ENCODE data around the gene PKNOX2.

PKNOX2 gene

GRCh38 chr11:125442946-125443345 is 278.4 kb downstream of the PKNOX2 start:
- no peaks in the 10 kb centered on the region for H3K36me3 Mint-ChIP-seq (ENCODE audit: insufficient read depth)
- no peaks in the 10 kb centered on the region for H3K9me3 Mint-ChIP-seq
- DNase-seq (no peak), ATAC-seq (replicated peaks) (no peak)
- peaks cover 50 to 51% of the 10 kb centered on the region in 2 donors for H3K27me3 Mint-ChIP-seq
- no peak overlapping the region for H3K27ac Mint-ChIP-seq
- H3K4me3 Mint-ChIP-seq = no peak overlapping the region
- no peaks in the 10 kb centered on the region for H3K4me1 Mint-ChIP-seq (ENCODE audit: low read depth in 2 of 2)

GRCh38 chr11:125443767-125444311 is 279.3 kb downstream of the PKNOX2 start:
- Mint-ChIP-seq H3K9me3 (no peaks in the 10 kb centered on the region), H3K4me1 (ENCODE audit: low read depth in 2 of 2) (no peaks in the 10 kb centered on the region), H3K27ac (no peak overlapping the region), H3K36me3 (ENCODE audit: insufficient read depth) (no peaks in the 10 kb centered on the region), H3K27me3 (peaks cover 42% of the 10 kb centered on the region in 2 donors), H3K4me3 (no peak overlapping the region)
- ATAC-seq (replicated peaks) (no peak), DNase-seq (no peak)

DNA sequence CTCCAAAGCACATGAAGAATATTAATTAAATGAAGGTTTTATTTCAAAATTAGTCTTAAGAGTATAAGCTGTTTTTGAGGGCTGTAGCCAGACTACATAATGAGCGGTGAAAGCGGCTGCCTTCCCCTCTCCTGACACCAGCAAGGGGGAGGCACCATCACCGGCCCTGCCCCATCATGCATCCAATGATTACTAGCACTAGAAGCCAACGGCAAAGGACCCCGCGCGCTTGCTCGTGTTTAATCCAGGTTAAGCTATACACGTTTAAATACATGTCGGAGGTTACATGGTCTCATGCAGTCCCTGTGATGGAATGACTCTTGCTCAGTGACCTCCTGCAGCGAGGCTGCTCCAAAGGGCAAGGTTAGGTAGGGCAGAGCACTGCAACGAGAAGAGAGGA is 281.2 kb downstream of the PKNOX2 start:
- H3K36me3 Mint-ChIP-seq (ENCODE audit: insufficient read depth) = no peaks in the 10 kb centered on the region
- no peak for DNase-seq
- peaks cover 29% of the 10 kb centered on the region in 2 donors for H3K27me3 Mint-ChIP-seq
- no peak for ATAC-seq (replicated peaks)
- no peak overlapping the region for H3K4me3 Mint-ChIP-seq
- no peaks in the 10 kb centered on the region for H3K9me3 Mint-ChIP-seq
- H3K27ac Mint-ChIP-seq = no peak overlapping the region
- no peaks in the 10 kb centered on the region for H3K4me1 Mint-ChIP-seq (ENCODE audit: low read depth in 2 of 2)

GRCh38 chr11:125446279-125446678 is 281.7 kb downstream of the PKNOX2 start:
- Mint-ChIP-seq H3K4me3 (no peak overlapping the region), H3K9me3 (no peaks in the 10 kb centered on the region), H3K36me3 (ENCODE audit: insufficient read depth) (no peaks in the 10 kb centered on the region), H3K4me1 (ENCODE audit: low read depth in 2 of 2) (no peaks in the 10 kb centered on the region), H3K27me3 (peaks cover 24% of the 10 kb centered on the region in 2 donors), H3K27ac (no peak overlapping the region)
- ATAC-seq (replicated peaks) (no peak), DNase-seq (no peak)

DNA sequence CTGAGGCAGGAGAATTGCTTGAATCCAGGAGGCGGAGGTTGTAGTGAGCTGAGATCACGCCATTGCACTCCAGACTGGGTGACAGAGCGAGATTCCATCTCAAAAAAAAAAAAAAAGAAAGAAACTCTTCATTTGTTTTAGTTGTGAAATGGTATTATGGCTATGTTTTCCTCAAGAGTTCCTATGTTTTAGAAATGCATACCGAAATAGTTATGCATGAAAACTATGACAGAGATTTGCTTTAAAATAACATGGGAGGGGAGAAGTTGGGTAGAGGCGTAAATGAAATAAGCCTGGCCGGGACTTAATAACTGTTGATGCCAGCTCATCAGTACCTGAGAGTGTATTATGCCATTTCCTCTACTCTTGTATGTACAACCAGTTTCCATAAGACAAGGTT is 283.2 kb downstream of the PKNOX2 start:
- H3K27ac Mint-ChIP-seq = no peak overlapping the region
- no peaks in the 10 kb centered on the region for H3K9me3 Mint-ChIP-seq
- DNase-seq (no peak), ATAC-seq (replicated peaks) (no peak)
- H3K27me3 Mint-ChIP-seq = peaks cover 15 to 19% of the 10 kb centered on the region in 2 donors
- no peak overlapping the region for H3K4me3 Mint-ChIP-seq
- no peaks in the 10 kb centered on the region for H3K36me3 Mint-ChIP-seq (ENCODE audit: insufficient read depth)
- H3K4me1 Mint-ChIP-seq (ENCODE audit: low read depth in 2 of 2) = peaks cover 0 to 4% of the 10 kb centered on the region in 2 donors

DNA sequence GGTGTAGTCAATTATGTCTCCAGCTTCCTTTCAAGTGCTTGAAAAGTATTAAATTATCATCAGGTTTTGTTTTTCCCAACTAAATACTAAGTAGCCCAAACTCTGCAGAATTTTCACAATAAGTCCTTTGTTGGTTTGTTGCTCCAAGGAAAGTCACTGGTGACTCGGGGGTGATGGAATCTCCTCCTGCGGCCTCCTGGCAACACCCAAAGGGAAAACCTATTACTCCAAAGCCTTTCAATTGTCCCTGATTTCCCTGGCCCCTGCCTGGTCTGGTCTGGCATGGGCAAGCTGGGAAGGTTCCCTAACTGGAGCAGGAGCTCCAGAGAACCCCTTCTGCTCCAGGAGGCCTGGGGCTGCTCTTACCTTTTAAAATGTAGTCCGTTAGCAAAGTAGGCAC is 283.6 kb downstream of the PKNOX2 start:
- H3K4me3 Mint-ChIP-seq = no peak overlapping the region
- H3K27ac Mint-ChIP-seq = no peak overlapping the region
- peaks cover 0 to 4% of the 10 kb centered on the region in 2 donors for H3K4me1 Mint-ChIP-seq (ENCODE audit: low read depth in 2 of 2)
- DNase-seq (no peak), ATAC-seq (replicated peaks) (no peak)
- H3K9me3 Mint-ChIP-seq = no peaks in the 10 kb centered on the region
- peaks cover 15 to 19% of the 10 kb centered on the region in 2 donors for H3K27me3 Mint-ChIP-seq
- H3K36me3 Mint-ChIP-seq (ENCODE audit: insufficient read depth) = no peaks in the 10 kb centered on the region

- H3K27ac Mint-ChIP-seq = no peak overlapping the region
- no peaks in the 10 kb centered on the region for H3K36me3 Mint-ChIP-seq (ENCODE audit: insufficient read depth)
- no peak overlapping the region for H3K4me3 Mint-ChIP-seq
- no peak for DNase-seq
- H3K4me1 Mint-ChIP-seq (ENCODE audit: low read depth in 2 of 2) = peaks cover 0 to 4% of the 10 kb centered on the region in 2 donors
- ATAC-seq (replicated peaks) = no peak
- no peaks in the 10 kb centered on the region for H3K9me3 Mint-ChIP-seq
- peaks cover 5 to 13% of the 10 kb centered on the region in 2 donors for H3K27me3 Mint-ChIP-seq
Measured at GRCh38 chr11:125449565-125449964, 285.0 kb downstream of the PKNOX2 start.

- Mint-ChIP-seq H3K4me3 (no peak overlapping the region), H3K27ac (no peak overlapping the region), H3K4me1 (ENCODE audit: low read depth in 2 of 2) (peaks cover 0 to 4% of the 10 kb centered on the region in 2 donors), H3K9me3 (no peaks in the 10 kb centered on the region), H3K27me3 (no peaks in the 10 kb centered on the region), H3K36me3 (ENCODE audit: insufficient read depth) (no peaks in the 10 kb centered on the region)
- ATAC-seq (replicated peaks) (no peak), DNase-seq (no peak)
Measured at GRCh38 chr11:125451400-125452124, 287.0 kb downstream of the PKNOX2 start.

GRCh38 chr11:125452125-125452470 is 287.5 kb downstream of the PKNOX2 start:
- ATAC-seq (replicated peaks) = no peak
- DNase-seq = no peak
- Mint-ChIP-seq H3K27ac (no peak overlapping the region), H3K4me3 (no peak overlapping the region), H3K4me1 (ENCODE audit: low read depth in 2 of 2) (peaks cover 0 to 4% of the 10 kb centered on the region in 2 donors), H3K36me3 (ENCODE audit: insufficient read depth) (no peaks in the 10 kb centered on the region), H3K9me3 (no peaks in the 10 kb centered on the region), H3K27me3 (no peaks in the 10 kb centered on the region)

DNA sequence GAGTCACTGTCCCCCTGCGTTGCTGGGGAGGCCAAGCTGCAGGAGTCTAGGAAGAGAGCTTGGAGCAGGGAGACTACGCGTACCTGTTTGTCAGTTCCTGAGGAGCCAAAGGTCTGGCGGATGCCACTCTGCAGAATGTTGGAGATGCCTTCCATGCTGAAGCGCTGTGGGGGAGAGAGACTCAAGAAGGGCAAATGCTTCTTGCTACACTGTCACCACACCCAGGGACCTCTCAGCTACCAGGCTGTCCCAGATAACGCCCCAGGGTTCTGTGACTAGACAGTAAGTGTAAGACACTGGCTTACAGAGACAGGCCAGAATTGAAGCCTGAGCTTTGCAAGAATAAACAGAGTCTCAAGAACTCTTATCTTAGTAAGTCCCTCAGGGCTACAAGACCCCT is 289.5 kb downstream of the PKNOX2 start:
- Mint-ChIP-seq H3K4me1 (ENCODE audit: low read depth in 2 of 2) (peaks cover 0 to 4% of the 10 kb centered on the region in 2 donors), H3K36me3 (ENCODE audit: insufficient read depth) (peaks cover 4% of the 10 kb centered on the region), H3K9me3 (no peaks in the 10 kb centered on the region), H3K27ac (no peak overlapping the region), H3K4me3 (no peak overlapping the region), H3K27me3 (no peaks in the 10 kb centered on the region)
- ATAC-seq (replicated peaks) = no peak
- no peak for DNase-seq

DNA sequence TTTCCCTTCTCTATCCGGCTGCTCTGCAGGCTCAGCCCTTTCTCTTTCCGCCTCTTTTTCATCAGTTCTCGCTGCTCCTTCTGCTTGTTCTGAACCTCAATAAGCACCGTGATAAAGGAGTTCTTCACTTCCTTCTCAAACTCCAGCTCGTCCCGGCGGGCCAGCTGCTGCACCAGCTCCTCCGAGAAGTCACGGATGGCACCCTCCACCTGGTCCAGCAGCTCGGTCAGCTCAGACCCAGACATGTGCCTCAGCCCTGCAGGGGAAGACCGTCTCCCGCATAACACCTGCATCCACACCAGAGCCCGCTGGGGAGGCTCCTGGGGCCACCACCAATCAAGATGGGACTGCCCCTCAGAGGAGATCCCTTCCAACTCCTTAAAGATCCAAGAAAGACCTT is 291.3 kb downstream of the PKNOX2 start:
- no peak for DNase-seq
- Mint-ChIP-seq H3K36me3 (ENCODE audit: insufficient read depth) (peaks cover 4% of the 10 kb centered on the region), H3K27me3 (no peaks in the 10 kb centered on the region), H3K4me1 (ENCODE audit: low read depth in 2 of 2) (peaks cover 0 to 4% of the 10 kb centered on the region in 2 donors), H3K27ac (peak overlapping the region in 1 of 2 donors; percentile 54), H3K4me3 (no peak overlapping the region), H3K9me3 (no peaks in the 10 kb centered on the region)
- ATAC-seq (replicated peaks) = no peak

GRCh38 chr11:125457814-125458343 is 293.3 kb downstream of the PKNOX2 start:
- H3K4me3 Mint-ChIP-seq = no peak overlapping the region
- peaks cover 4% of the 10 kb centered on the region for H3K36me3 Mint-ChIP-seq (ENCODE audit: insufficient read depth)
- ATAC-seq (replicated peaks) (no peak), DNase-seq (no peak)
- no peak overlapping the region for H3K27ac Mint-ChIP-seq
- no peaks in the 10 kb centered on the region for H3K27me3 Mint-ChIP-seq
- H3K4me1 Mint-ChIP-seq (ENCODE audit: low read depth in 2 of 2) = no peaks in the 10 kb centered on the region
- H3K9me3 Mint-ChIP-seq = no peaks in the 10 kb centered on the region

- peaks cover 4% of the 10 kb centered on the region for H3K36me3 Mint-ChIP-seq (ENCODE audit: insufficient read depth)
- no peaks in the 10 kb centered on the region for H3K9me3 Mint-ChIP-seq
- no peak overlapping the region for H3K27ac Mint-ChIP-seq
- no peaks in the 10 kb centered on the region for H3K4me1 Mint-ChIP-seq (ENCODE audit: low read depth in 2 of 2)
- no peak overlapping the region for H3K4me3 Mint-ChIP-seq
- peaks cover 0 to 8% of the 10 kb centered on the region in 2 donors for H3K27me3 Mint-ChIP-seq
- DNase-seq (no peak), ATAC-seq (replicated peaks) (no peak)
Measured at GRCh38 chr11:125460275-125460674, 295.7 kb downstream of the PKNOX2 start.

- H3K27me3 Mint-ChIP-seq = peaks cover 8 to 12% of the 10 kb centered on the region in 2 donors
- H3K27ac Mint-ChIP-seq = no peak overlapping the region
- no peak overlapping the region for H3K4me3 Mint-ChIP-seq
- no peaks in the 10 kb centered on the region for H3K9me3 Mint-ChIP-seq
- peaks cover 1% of the 10 kb centered on the region for H3K36me3 Mint-ChIP-seq (ENCODE audit: insufficient read depth)
- DNase-seq (no peak), ATAC-seq (replicated peaks) (no peak)
- H3K4me1 Mint-ChIP-seq (ENCODE audit: low read depth in 2 of 2) = no peaks in the 10 kb centered on the region
Measured at GRCh38 chr11:125463590-125464269, 299.2 kb downstream of the PKNOX2 start.
